ENCODE measurements around the gene DCAF17.

- TF ChIP-seq, protein P1, sequence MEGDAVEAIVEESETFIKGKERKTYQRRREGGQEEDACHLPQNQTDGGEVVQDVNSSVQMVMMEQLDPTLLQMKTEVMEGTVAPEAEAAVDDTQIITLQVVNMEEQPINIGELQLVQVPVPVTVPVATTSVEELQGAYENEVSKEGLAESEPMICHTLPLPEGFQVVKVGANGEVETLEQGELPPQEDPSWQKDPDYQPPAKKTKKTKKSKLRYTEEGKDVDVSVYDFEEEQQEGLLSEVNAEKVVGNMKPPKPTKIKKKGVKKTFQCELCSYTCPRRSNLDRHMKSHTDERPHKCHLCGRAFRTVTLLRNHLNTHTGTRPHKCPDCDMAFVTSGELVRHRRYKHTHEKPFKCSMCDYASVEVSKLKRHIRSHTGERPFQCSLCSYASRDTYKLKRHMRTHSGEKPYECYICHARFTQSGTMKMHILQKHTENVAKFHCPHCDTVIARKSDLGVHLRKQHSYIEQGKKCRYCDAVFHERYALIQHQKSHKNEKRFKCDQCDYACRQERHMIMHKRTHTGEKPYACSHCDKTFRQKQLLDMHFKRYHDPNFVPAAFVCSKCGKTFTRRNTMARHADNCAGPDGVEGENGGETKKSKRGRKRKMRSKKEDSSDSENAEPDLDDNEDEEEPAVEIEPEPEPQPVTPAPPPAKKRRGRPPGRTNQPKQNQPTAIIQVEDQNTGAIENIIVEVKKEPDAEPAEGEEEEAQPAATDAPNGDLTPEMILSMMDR (IDR thresholded peaks at IDR 0.05), result peak; percentile 8 to 30 (median 21)
- TF ChIP-seq POLR2A (IDR thresholded peaks at IDR 0.05; ENCODE audit: low read depth) (peak; percentile 14), POLR2AphosphoS5 (IDR thresholded peaks at IDR 0.05) (peak; percentile 87 to 90)
Measured at GRCh38 chr2:171434013-171434989, at the start of gene DCAF17.
